Ishikawa (cell line): ENCODE data around the gene AUTS2.

Experiments
- CEBPB ChIP-seq: IDR thresholded peaks from 2 replicates; pipeline ENCODE4 v1.6.1; 2012
- CREB1 ChIP-seq: IDR thresholded peaks from 2 replicates; pipeline ENCODE4 v1.6.1; 2012; ENCODE audit warnings: low read depth
- EGR1 ChIP-seq: IDR thresholded peaks from 2 replicates; pipeline ENCODE4 v1.6.1; 2012
- EP300 ChIP-seq: IDR thresholded peaks from 2 replicates; pipeline ENCODE4 v1.6.1; 2012; ENCODE audit warnings: borderline replicate concordance
- FOXM1 ChIP-seq: IDR thresholded peaks from 2 replicates; pipeline ENCODE4 v1.6.1; 2012; ENCODE audit warnings: low read depth, borderline replicate concordance
- MAX ChIP-seq: IDR thresholded peaks from 2 replicates; pipeline ENCODE4 v1.6.1; 2012
- NFIC ChIP-seq: IDR thresholded peaks from 2 replicates; pipeline ENCODE4 v1.6.1; 2012
- RAD21 ChIP-seq: IDR thresholded peaks from 2 replicates; pipeline ENCODE4 v1.6.1; 2012; ENCODE audit warnings: low read depth
- REST ChIP-seq: IDR thresholded peaks from 2 replicates; pipeline ENCODE4 v1.6.1; 2012; ENCODE audit warnings: low read depth, mild to moderate bottlenecking
- TAF1 ChIP-seq: IDR thresholded peaks from 2 replicates; pipeline ENCODE4 v1.6.1; 2012; ENCODE audit warnings: low read depth, mild to moderate bottlenecking
- TCF12 ChIP-seq: IDR thresholded peaks from 2 replicates; pipeline ENCODE4 v1.6.1; 2012; ENCODE audit warnings: low read depth
- TEAD4 ChIP-seq: IDR thresholded peaks from 2 replicates; pipeline ENCODE4 v1.6.1; 2012
- YY1 ChIP-seq: IDR thresholded peaks from 2 replicates; pipeline ENCODE4 v1.6.1; 2012; ENCODE audit warnings: low read depth
- ZBTB7A ChIP-seq: IDR thresholded peaks from 2 replicates; pipeline ENCODE4 v1.6.1; 2012; ENCODE audit warnings: low read depth
- TF ChIP-seq, protein P1 (sequence below): IDR thresholded peaks from 2 replicates; pipeline ENCODE4 v1.6.1; 2012

Gene AUTS2

DNA sequence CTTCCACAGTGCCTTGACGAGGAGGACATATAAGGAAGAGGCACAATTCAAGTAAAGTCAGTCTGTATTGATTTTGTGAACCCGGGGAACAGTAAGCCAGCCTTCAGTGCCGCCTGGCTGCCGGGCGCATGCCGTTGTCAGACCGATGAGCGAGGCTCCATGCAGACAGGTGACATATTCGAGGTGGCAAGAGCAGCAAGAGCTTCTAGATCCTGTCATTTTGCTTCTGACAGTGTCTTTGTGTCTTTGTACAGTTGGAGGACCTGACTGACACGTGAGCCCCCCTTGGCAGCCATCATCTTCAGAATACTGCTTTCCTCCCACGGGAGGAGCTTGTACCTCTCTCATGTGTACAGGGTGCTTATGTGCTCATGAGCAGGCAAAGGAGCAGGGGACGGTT is 1146.2 kb downstream of the AUTS2 start:
- TF ChIP-seq TCF12, result no peak
- TF ChIP-seq TAF1, result no peak
- TF ChIP-seq ZBTB7A, result no peak
- TF ChIP-seq CREB1, result no peak
- no peak for TF ChIP-seq TEAD4
- no peak for TF ChIP-seq RAD21
- TF ChIP-seq MAX, result no peak

DNA sequence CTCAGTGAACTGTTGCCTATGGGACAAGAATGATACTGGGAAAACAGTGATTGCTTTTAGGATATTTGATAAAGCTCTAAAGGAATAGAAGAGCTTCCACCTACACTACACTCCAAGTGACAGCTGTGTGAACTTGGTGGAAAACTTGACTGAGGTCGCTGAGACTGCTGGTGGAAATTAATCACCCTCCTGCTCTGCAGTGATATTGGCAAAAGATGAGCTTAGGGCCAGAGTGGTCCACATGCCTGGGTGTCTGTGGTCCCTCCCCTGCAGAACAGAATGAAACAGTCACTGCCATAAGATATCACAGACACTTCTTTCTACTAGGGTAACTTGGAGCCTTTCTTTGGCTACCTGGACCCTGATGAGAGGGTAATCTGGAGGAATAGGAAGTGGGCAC is 1151.6 kb downstream of the AUTS2 start:
- TF ChIP-seq TEAD4 (no peak), CEBPB (no peak), NFIC (no peak), MAX (no peak), YY1 (no peak), REST (no peak), CREB1 (no peak), TAF1 (no peak), FOXM1 (no peak), ZBTB7A (no peak), EGR1 (no peak), RAD21 (no peak), EP300 (no peak), TCF12 (no peak)
- TF ChIP-seq, protein P1, sequence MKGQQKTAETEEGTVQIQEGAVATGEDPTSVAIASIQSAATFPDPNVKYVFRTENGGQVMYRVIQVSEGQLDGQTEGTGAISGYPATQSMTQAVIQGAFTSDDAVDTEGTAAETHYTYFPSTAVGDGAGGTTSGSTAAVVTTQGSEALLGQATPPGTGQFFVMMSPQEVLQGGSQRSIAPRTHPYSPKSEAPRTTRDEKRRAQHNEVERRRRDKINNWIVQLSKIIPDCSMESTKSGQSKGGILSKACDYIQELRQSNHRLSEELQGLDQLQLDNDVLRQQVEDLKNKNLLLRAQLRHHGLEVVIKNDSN, result no peak

- TF ChIP-seq REST, result no peak
- no peak for TF ChIP-seq TEAD4
- no peak for TF ChIP-seq TCF12
- no peak for TF ChIP-seq YY1
- no peak for TF ChIP-seq RAD21
Measured at GRCh38 chr7:70751895-70752294, 1153.6 kb downstream of the AUTS2 start.

GRCh38 chr7:70752794-70753241 is 1154.5 kb downstream of the AUTS2 start:
- TF ChIP-seq REST (no peak), YY1 (no peak), ZBTB7A (no peak), TAF1 (no peak), FOXM1 (no peak), RAD21 (no peak), TCF12 (no peak), NFIC (no peak), EGR1 (no peak), EP300 (no peak), MAX (no peak), CEBPB (no peak), CREB1 (no peak), TEAD4 (no peak)
- TF ChIP-seq, protein P1, result no peak

DNA sequence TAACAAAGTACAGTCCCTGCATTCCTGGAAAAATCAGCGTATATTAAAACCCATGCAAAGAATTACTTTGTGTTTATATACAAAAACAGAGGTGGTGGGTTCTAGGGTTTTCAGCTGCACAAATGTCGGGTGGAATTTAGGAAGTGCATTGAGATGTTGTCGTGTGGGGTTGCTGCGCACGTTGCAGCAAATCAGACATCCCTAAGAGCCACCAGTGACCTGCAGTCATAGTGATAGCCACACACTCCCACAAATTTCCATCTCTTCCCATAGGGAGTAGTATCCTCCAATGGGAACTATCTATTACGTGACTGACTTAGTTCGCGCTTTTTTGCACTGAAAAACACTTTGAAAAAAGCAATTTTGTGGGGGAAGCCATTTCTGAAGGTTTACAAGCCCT is 1158.5 kb downstream of the AUTS2 start:
- no peak for TF ChIP-seq NFIC
- TF ChIP-seq TEAD4, result no peak
- TF ChIP-seq TCF12, result no peak
- TF ChIP-seq, protein P1, result no peak
- TF ChIP-seq MAX, result no peak
- TF ChIP-seq ZBTB7A, result no peak
- no peak for TF ChIP-seq YY1
- no peak for TF ChIP-seq REST
- no peak for TF ChIP-seq CEBPB
- TF ChIP-seq TAF1, result no peak
- no peak for TF ChIP-seq EP300
- no peak for TF ChIP-seq FOXM1
- no peak for TF ChIP-seq CREB1
- no peak for TF ChIP-seq EGR1
- TF ChIP-seq RAD21, result no peak
